Mammary epithelial cell (primary cell): ENCODE measurements around the gene OTX1.

ENCODE experiments used
- EZH2 ChIP-seq: IDR thresholded peaks from 2 replicates; pipeline ENCODE4 v1.6.1; 2012; ENCODE audit warnings: low read length, inconsistent platforms, borderline replicate concordance
- TF ChIP-seq, protein P1 (sequence below), 2 donors: IDR thresholded peaks in 1 of 2; conservative IDR thresholded peaks in 1 of 2; 2 replicates each; pipeline ENCODE4 v1.5.1; 2011 to 2012; ENCODE audit warnings: inconsistent platforms in 2 of 2, low read length in 2 of 2, mild to moderate bottlenecking in 2 of 2, control low read depth in 1 of 2, low read depth in 1 of 2; ENCODE audit not compliant: insufficient read depth in 1 of 2; ENCODE audit errors: extremely low read depth in 1 of 2

DNA sequence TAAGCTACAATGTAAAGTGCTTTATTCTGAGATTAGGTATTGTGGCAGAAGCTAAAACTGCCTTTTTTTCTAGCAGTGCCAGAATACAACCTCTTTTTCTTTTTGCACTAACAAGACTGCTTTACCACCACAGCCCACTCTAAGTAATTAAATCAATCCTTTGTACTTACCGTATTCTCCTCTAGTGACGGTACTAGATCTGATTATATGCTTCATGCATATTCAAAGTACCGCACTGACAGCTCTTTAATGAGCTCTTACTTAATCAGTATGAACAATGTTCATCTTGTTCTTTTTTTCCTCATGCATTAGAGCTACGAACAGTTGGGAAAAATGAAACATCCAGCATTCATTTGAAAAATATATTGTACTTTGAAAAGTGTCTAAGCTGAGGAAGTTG lies 16.1 kb upstream of the OTX1 start:
- TF ChIP-seq, protein P1, sequence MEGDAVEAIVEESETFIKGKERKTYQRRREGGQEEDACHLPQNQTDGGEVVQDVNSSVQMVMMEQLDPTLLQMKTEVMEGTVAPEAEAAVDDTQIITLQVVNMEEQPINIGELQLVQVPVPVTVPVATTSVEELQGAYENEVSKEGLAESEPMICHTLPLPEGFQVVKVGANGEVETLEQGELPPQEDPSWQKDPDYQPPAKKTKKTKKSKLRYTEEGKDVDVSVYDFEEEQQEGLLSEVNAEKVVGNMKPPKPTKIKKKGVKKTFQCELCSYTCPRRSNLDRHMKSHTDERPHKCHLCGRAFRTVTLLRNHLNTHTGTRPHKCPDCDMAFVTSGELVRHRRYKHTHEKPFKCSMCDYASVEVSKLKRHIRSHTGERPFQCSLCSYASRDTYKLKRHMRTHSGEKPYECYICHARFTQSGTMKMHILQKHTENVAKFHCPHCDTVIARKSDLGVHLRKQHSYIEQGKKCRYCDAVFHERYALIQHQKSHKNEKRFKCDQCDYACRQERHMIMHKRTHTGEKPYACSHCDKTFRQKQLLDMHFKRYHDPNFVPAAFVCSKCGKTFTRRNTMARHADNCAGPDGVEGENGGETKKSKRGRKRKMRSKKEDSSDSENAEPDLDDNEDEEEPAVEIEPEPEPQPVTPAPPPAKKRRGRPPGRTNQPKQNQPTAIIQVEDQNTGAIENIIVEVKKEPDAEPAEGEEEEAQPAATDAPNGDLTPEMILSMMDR (conservative IDR thresholded peaks at IDR 0.05 in 1 of 2, IDR thresholded peaks at IDR 0.05 in 1 of 2; ENCODE audit: extremely low read depth in 1 of 2, insufficient read depth in 1 of 2, low read depth in 1 of 2, low read length in 2 of 2), result no peak
- TF ChIP-seq EZH2, result no peak
